ENCODE results near the gene CALM3. TPM values are rescaled to one million over a fixed set of nuclear protein-coding genes. Genes with fewer than 3 reads are reported as not detected.
"Not testable (repeated sequence)": the region's sequence is repeated elsewhere in the genome, so short reads cannot be mapped to it uniquely, and the experiment has no call there.

The CALM3 gene
- polyA plus RNA-seq, 3 donors, result 165 to 240 (median 177) TPM

DNA sequence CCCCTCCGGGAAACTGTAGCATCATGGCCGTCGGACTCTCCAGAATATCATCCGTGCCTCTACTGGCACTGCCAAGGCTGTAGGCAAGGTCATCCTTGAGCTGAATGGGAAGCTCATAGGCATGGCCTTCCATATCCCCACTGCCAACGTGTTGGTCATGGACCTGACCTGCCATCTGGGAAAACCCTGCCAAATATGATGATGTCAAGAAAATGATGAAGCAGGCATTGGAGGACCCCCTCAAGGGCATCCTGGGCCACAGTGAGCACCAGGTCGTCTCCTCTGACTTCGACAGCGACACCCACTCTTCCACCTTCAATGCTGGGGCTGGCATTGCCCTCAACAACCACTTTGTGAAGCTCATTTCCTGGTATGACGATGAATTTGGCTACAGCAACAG, 41.9 kb upstream of the CALM3 start:
- 98% methylated on average over 6 of the region's 9 CpGs for WGBS (ENCODE audit: insufficient coverage)
- no peak overlapping the region for H3K27ac ChIP-seq (ENCODE audit: low read depth in 1 of 2, low read length in 2 of 2)
- DNase-seq, result no peak
- intact Hi-C loops (cut with micrococcal nuclease), result loop anchor here in 1 of 2 donors (10.0 kb wide), 1 partner anchor 46 kb away; the partner anchor contains the start of gene CALM3
- no peaks in the 10 kb centered on the region for H3K27me3 ChIP-seq (ENCODE audit: control insufficient read depth in 2 of 2, insufficient read depth in 2 of 2, low read length in 2 of 2)
- no peaks in the 10 kb centered on the region for H3K79me2 ChIP-seq (ENCODE audit: insufficient read depth, low read length)
- H3K4me2 ChIP-seq (replicated peaks; ENCODE audit: extremely low read depth, low read length, poor library complexity, severe bottlenecking), result no peak overlapping the region
- H3K9me3 ChIP-seq (replicated peaks in 1 of 2; ENCODE audit: control insufficient read depth in 1 of 2, insufficient read depth in 1 of 2, low read length in 2 of 2), result peaks cover 0 to 7% of the 10 kb centered on the region in 2 donors
- peaks cover 0 to 4% (median 0%) of the 10 kb centered on the region in 7 donors for H3K9me3 Mint-ChIP-seq
- no peaks in the 10 kb centered on the region for H3K36me3 ChIP-seq (replicated peaks in 1 of 2; ENCODE audit: control insufficient read depth in 1 of 2, insufficient read depth in 2 of 2, low read length in 2 of 2)
- H3K4me3 ChIP-seq (replicated peaks in 1 of 3; ENCODE audit: low read depth in 2 of 3, low read length in 3 of 3), result no peak overlapping the region
- H3K4me1 ChIP-seq (ENCODE audit: control insufficient read depth in 1 of 2, insufficient read depth in 2 of 2, low read length in 2 of 2), result peaks cover 6 to 16% of the 10 kb centered on the region in 2 donors
- no peak overlapping the region for H2AFZ ChIP-seq (ENCODE audit: insufficient read depth, low read depth, low read length, poor library complexity, severe bottlenecking)
- H3K4me3 Mint-ChIP-seq, result no peak overlapping the region
- no peaks in the 10 kb centered on the region for H4K20me1 ChIP-seq (ENCODE audit: insufficient read depth, low read length)
- H3K4me1 Mint-ChIP-seq, result peaks cover 22% of the 10 kb centered on the region
- no peak overlapping the region for H3K9ac ChIP-seq (ENCODE audit: insufficient read depth, low read length, poor library complexity, severe bottlenecking)
- peaks cover 0 to 8% (median 1%) of the 10 kb centered on the region in 3 donors for H3K27me3 Mint-ChIP-seq (ENCODE audit: low read depth in 3 of 3)
- TF ChIP-seq, protein P1, sequence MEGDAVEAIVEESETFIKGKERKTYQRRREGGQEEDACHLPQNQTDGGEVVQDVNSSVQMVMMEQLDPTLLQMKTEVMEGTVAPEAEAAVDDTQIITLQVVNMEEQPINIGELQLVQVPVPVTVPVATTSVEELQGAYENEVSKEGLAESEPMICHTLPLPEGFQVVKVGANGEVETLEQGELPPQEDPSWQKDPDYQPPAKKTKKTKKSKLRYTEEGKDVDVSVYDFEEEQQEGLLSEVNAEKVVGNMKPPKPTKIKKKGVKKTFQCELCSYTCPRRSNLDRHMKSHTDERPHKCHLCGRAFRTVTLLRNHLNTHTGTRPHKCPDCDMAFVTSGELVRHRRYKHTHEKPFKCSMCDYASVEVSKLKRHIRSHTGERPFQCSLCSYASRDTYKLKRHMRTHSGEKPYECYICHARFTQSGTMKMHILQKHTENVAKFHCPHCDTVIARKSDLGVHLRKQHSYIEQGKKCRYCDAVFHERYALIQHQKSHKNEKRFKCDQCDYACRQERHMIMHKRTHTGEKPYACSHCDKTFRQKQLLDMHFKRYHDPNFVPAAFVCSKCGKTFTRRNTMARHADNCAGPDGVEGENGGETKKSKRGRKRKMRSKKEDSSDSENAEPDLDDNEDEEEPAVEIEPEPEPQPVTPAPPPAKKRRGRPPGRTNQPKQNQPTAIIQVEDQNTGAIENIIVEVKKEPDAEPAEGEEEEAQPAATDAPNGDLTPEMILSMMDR (IDR thresholded peaks at IDR 0.05), result no peak
- peak overlapping the region in 1 of 7 donors; percentile 15 for H3K27ac Mint-ChIP-seq
- H3K36me3 Mint-ChIP-seq, result no peaks in the 10 kb centered on the region

DNA sequence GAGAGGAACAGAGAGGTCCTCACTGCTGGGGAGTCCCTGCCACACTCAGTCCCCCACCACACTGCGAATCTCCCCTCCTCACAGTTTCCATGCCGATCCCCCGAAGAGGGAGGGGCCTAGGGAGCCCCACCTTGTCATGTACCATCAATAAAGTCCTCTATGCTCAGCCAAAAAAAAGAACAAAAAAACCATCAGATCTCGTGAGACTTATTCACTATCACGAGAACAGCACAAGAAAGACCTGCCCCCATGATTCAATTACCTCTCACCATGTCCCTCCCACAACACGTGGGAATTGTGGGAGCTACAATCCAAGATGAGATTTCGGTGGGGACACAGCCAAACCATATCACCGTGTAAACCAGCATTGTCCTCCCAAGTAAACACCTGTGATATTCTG, 41.5 kb upstream of the CALM3 start:
- not testable (repeated sequence) for H3K9ac ChIP-seq (ENCODE audit: insufficient read depth, low read length, poor library complexity, severe bottlenecking); H3K36me3 Mint-ChIP-seq; H3K4me2 ChIP-seq (replicated peaks; ENCODE audit: extremely low read depth, low read length, poor library complexity, severe bottlenecking); H4K20me1 ChIP-seq (ENCODE audit: insufficient read depth, low read length); DNase-seq; H3K4me3 Mint-ChIP-seq; H3K27me3 Mint-ChIP-seq (ENCODE audit: low read depth in 3 of 3); H3K27me3 ChIP-seq (ENCODE audit: control insufficient read depth in 2 of 2, insufficient read depth in 2 of 2, low read length in 2 of 2); H3K79me2 ChIP-seq (ENCODE audit: insufficient read depth, low read length); H3K27ac ChIP-seq (ENCODE audit: low read depth in 1 of 2, low read length in 2 of 2); H3K4me3 ChIP-seq (replicated peaks in 1 of 3; ENCODE audit: low read depth in 2 of 3, low read length in 3 of 3); H3K9me3 Mint-ChIP-seq; H2AFZ ChIP-seq (ENCODE audit: insufficient read depth, low read depth, low read length, poor library complexity, severe bottlenecking); H3K36me3 ChIP-seq (replicated peaks in 1 of 2; ENCODE audit: control insufficient read depth in 1 of 2, insufficient read depth in 2 of 2, low read length in 2 of 2); H3K9me3 ChIP-seq (replicated peaks in 1 of 2; ENCODE audit: control insufficient read depth in 1 of 2, insufficient read depth in 1 of 2, low read length in 2 of 2)
- peaks cover 6 to 16% of the 10 kb centered on the region in 2 donors for H3K4me1 ChIP-seq (ENCODE audit: control insufficient read depth in 1 of 2, insufficient read depth in 2 of 2, low read length in 2 of 2)
- WGBS (ENCODE audit: insufficient coverage), result 93% methylated on average over 7 of the region's 8 CpGs
- Mint-ChIP-seq H3K27ac (peak overlapping the region in 1 of 7 donors; percentile 15), H3K4me1 (peaks cover 22% of the 10 kb centered on the region)
- intact Hi-C loops (cut with micrococcal nuclease), result loop anchor here (5.0 to 10.0 kb wide), 2 partner anchors 37 to 45 kb away; partner anchors contain the start of gene CALM3 (in 1 of the 2)

Data from CD14-positive monocyte (primary cell).